Fibroblast of lung (primary cell): ENCODE measurements around the gene FMNL2. TPM values are rescaled to one million over a fixed set of nuclear protein-coding genes. Genes with fewer than 3 reads are reported as not detected.

Source experiments
- DNase-seq, 2 donors: peaks; one replicate each; pipeline versions ENCODE4 v3.0.0 to v3.0.0-alpha.2; 2010; ENCODE audit warnings: low read depth in 2 of 2
- H2AFZ ChIP-seq: 2 replicates; pipeline ENCODE4 v1.5.1; 2012; ENCODE audit warnings: low read length, control low read depth, inconsistent platforms
- H3K27ac ChIP-seq: 2 replicates; pipeline ENCODE4 v1.5.1; 2011; ENCODE audit warnings: low read length, control low read depth; ENCODE audit not compliant: insufficient read depth
- H3K27me3 ChIP-seq: 2 replicates; pipeline ENCODE4 v1.5.1; 2011; ENCODE audit warnings: mild to moderate bottlenecking, low read length; ENCODE audit not compliant: control insufficient read depth, insufficient read depth
- H3K36me3 ChIP-seq: 2 replicates; pipeline ENCODE4 v1.5.1; 2011; ENCODE audit warnings: low read length; ENCODE audit not compliant: control insufficient read depth, insufficient read depth
- H3K4me1 ChIP-seq: 2 replicates; pipeline ENCODE4 v1.5.1; 2011; ENCODE audit warnings: low read length; ENCODE audit not compliant: control insufficient read depth, insufficient read depth; ENCODE audit errors: extremely low read depth
- H3K4me2 ChIP-seq: 2 replicates; pipeline ENCODE4 v1.5.1; 2011; ENCODE audit warnings: low read length, control low read depth; ENCODE audit not compliant: insufficient read depth; ENCODE audit errors: extremely low read depth
- H3K4me3 ChIP-seq, 4 experiments: fragments of 200-600 bp in 1 of 4; sonication (generic) in 1 of 4; replicated peaks in 1 of 4; 2 replicates each; pipeline ENCODE4 v1.5.1; 2011 to 2016; ENCODE audit warnings: low read length in 4 of 4, low read depth in 3 of 4, mild to moderate bottlenecking in 3 of 4, control low read depth in 2 of 4, inconsistent platforms in 1 of 4, mixed read lengths in 1 of 4; ENCODE audit not compliant: insufficient read depth in 1 of 4; ENCODE audit errors: control extremely low read depth in 1 of 4
- H3K79me2 ChIP-seq: 2 replicates; pipeline ENCODE4 v1.5.1; 2012; ENCODE audit warnings: mild to moderate bottlenecking, low read length, inconsistent platforms; ENCODE audit not compliant: control insufficient read depth, insufficient read depth
- H3K9ac ChIP-seq: 2 replicates; pipeline ENCODE4 v1.5.1; 2011; ENCODE audit warnings: mild to moderate bottlenecking, low read length, control low read depth; ENCODE audit not compliant: insufficient read depth
- H3K9me3 ChIP-seq: 2 replicates; pipeline ENCODE4 v1.5.1; 2012; ENCODE audit warnings: low read depth, low read length; ENCODE audit not compliant: control insufficient read depth, insufficient read depth
- H4K20me1 ChIP-seq: 2 replicates; pipeline ENCODE4 v1.5.1; 2011; ENCODE audit warnings: low read length; ENCODE audit not compliant: control insufficient read depth, insufficient read depth; ENCODE audit errors: extremely low read depth
- CTCF ChIP-seq, 2 donors: IDR thresholded peaks in 1 of 2; conservative IDR thresholded peaks in 1 of 2; 1 replicate in 1 of 2; 2 replicates in 1 of 2; pipeline ENCODE4 v1.5.1; 2011 to 2012; ENCODE audit warnings: low read length in 2 of 2, control low read depth in 1 of 2, inconsistent platforms in 1 of 2, low read depth in 1 of 2, mild to moderate bottlenecking in 1 of 2
- EZH2 ChIP-seq: IDR thresholded peaks from 2 replicates; pipeline ENCODE4 v1.5.1; 2012; ENCODE audit warnings: low read length, control low read depth, mild to moderate bottlenecking; ENCODE audit errors: missing control alignments
- polyA plus RNA-seq, 2 donors: library from polyadenylated mRNA; depleted of rRNA in 1 of 2; stranded (reverse) in 1 of 2; unstranded in 1 of 2; fragments of >200 nt; gene quantifications; 2 replicates each; pipeline ENCODE4 v1.2.1, GENCODE V29; 2011 to 2012; ENCODE audit warnings: missing spikeins in 1 of 2
- total RNA-seq: library from RNA; depleted of rRNA; stranded (reverse); fragments of >200 nt; gene quantifications from 2 replicates; pipeline ENCODE4 v1.2.1, GENCODE V29; 2014

FMNL2 gene
- total and polyA plus RNA-seq, 2 donors (not counting 1 experiment from before 2014, with no cell fraction given) = 12.0 to 30.2 TPM

GRCh38 chr2:152432206-152432653 is 97.3 kb downstream of the FMNL2 start:
- H3K27ac ChIP-seq = no peak overlapping the region
- no peaks in the 10 kb centered on the region for H3K27me3 ChIP-seq
- no peak overlapping the region for H3K4me2 ChIP-seq
- H3K9me3 ChIP-seq = no peaks in the 10 kb centered on the region
- TF ChIP-seq EZH2 (no peak), CTCF (conservative IDR thresholded peaks at IDR 0.05 in 1 of 2, IDR thresholded peaks at IDR 0.05 in 1 of 2; ENCODE audit: low read depth in 1 of 2, low read length in 2 of 2) (no peak)
- no peaks in the 10 kb centered on the region for H3K4me1 ChIP-seq
- no peak overlapping the region for H3K9ac ChIP-seq
- peaks cover 9% of the 10 kb centered on the region for H3K79me2 ChIP-seq
- no peak overlapping the region for H2AFZ ChIP-seq
- H4K20me1 ChIP-seq = no peaks in the 10 kb centered on the region
- DNase-seq = peak; percentile 58 to 87
- no peaks in the 10 kb centered on the region for H3K36me3 ChIP-seq
- H3K4me3 ChIP-seq = no peak overlapping the region

GRCh38 chr2:152432765-152433164 is 97.8 kb downstream of the FMNL2 start:
- H3K36me3 ChIP-seq = no peaks in the 10 kb centered on the region
- DNase-seq = no peak
- no peak for TF ChIP-seq CTCF (conservative IDR thresholded peaks at IDR 0.05 in 1 of 2, IDR thresholded peaks at IDR 0.05 in 1 of 2; ENCODE audit: low read depth in 1 of 2, low read length in 2 of 2)
- no peak for TF ChIP-seq EZH2
- no peaks in the 10 kb centered on the region for H4K20me1 ChIP-seq
- no peaks in the 10 kb centered on the region for H3K4me1 ChIP-seq
- no peaks in the 10 kb centered on the region for H3K9me3 ChIP-seq
- H3K27me3 ChIP-seq = no peaks in the 10 kb centered on the region
- H2AFZ ChIP-seq = no peak overlapping the region
- H3K4me2 ChIP-seq = no peak overlapping the region
- peaks cover 9% of the 10 kb centered on the region for H3K79me2 ChIP-seq
- no peak overlapping the region for H3K9ac ChIP-seq
- no peak overlapping the region for H3K4me3 ChIP-seq
- no peak overlapping the region for H3K27ac ChIP-seq

- H3K79me2 ChIP-seq = peaks cover 9% of the 10 kb centered on the region
- no peaks in the 10 kb centered on the region for H3K4me1 ChIP-seq
- no peaks in the 10 kb centered on the region for H3K36me3 ChIP-seq
- H2AFZ ChIP-seq = no peak overlapping the region
- no peak overlapping the region for H3K27ac ChIP-seq
- H4K20me1 ChIP-seq = no peaks in the 10 kb centered on the region
- no peaks in the 10 kb centered on the region for H3K9me3 ChIP-seq
- H3K27me3 ChIP-seq = no peaks in the 10 kb centered on the region
- H3K9ac ChIP-seq = no peak overlapping the region
- no peak for DNase-seq
- no peak overlapping the region for H3K4me3 ChIP-seq
- H3K4me2 ChIP-seq = no peak overlapping the region
- TF ChIP-seq CTCF (conservative IDR thresholded peaks at IDR 0.05 in 1 of 2, IDR thresholded peaks at IDR 0.05 in 1 of 2; ENCODE audit: low read depth in 1 of 2, low read length in 2 of 2) = no peak
- TF ChIP-seq EZH2 = no peak
Measured at GRCh38 chr2:152433289-152433688, 98.3 kb downstream of the FMNL2 start.
